Testis (tissue), 2 donors: ENCODE results near the gene L3MBTL4.

Source experiments
- POLR2A ChIP-seq: fragments of 450-650 bp; IDR thresholded peaks from one replicate; pipeline ENCODE4 v1.6.1; 2017; ENCODE audit warnings: antibody characterized with exemption, mild to moderate bottlenecking, moderate library complexity
- TF ChIP-seq, protein P1 (sequence below), 3 experiments: fragments of 450-650 bp in 2 of 3; fragments of 200-600 bp in 1 of 3; sonication (generic) in 1 of 3; IDR thresholded peaks; one replicate each; pipeline ENCODE4 v1.5.1; 2016 to 2019; ENCODE audit warnings: antibody characterized with exemption in 3 of 3, mild to moderate bottlenecking in 2 of 3, moderate library complexity in 1 of 3

DNA sequence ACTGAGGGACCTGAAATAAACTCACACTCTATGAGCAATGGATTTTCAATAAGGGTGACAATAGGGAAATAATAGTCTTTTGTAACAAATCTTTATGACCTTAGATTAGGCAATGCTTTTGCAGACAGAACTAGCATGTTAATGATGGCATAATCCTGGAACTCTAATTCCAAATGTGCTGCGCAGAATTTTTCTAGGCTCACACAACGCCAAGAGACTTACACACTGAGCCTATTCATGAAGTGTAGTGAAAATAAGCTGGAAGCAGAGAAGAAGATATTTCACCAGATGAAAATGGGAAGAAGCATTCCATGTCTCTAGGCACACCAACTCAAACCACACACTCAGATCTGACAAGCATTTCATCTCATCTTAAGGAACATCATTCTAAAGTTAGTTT is 178.5 kb downstream of the L3MBTL4 start:
- TF ChIP-seq, protein P1, sequence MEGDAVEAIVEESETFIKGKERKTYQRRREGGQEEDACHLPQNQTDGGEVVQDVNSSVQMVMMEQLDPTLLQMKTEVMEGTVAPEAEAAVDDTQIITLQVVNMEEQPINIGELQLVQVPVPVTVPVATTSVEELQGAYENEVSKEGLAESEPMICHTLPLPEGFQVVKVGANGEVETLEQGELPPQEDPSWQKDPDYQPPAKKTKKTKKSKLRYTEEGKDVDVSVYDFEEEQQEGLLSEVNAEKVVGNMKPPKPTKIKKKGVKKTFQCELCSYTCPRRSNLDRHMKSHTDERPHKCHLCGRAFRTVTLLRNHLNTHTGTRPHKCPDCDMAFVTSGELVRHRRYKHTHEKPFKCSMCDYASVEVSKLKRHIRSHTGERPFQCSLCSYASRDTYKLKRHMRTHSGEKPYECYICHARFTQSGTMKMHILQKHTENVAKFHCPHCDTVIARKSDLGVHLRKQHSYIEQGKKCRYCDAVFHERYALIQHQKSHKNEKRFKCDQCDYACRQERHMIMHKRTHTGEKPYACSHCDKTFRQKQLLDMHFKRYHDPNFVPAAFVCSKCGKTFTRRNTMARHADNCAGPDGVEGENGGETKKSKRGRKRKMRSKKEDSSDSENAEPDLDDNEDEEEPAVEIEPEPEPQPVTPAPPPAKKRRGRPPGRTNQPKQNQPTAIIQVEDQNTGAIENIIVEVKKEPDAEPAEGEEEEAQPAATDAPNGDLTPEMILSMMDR (IDR thresholded peaks at IDR 0.05), result no peak
- no peak for TF ChIP-seq POLR2A
